ENCODE results near the gene PLP1. TPM values are rescaled to one million over a fixed set of nuclear protein-coding genes. Genes with fewer than 3 reads are reported as not detected.

PLP1 gene
- total RNA-seq, 1 experiment from 2014 or later: 88.3 TPM

DNA sequence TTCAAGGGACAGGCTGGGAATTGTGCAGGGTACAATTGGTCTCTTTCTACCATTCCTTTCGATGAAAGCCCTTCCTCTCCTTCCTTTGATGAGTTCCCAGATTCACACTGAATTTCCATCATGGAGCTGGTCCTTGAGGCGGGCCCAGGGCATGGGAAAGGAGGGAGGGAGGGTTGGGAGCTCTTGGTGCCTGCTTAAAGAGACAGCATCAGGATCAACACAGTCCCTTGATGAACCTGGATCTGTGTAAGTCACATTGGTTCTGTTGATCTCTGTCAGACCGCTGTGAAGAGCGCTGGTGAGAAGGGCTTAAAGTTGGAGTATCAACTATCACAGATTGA is 4.4 kb downstream of the PLP1 start:
- Histone ChIP-seq H3K79me1 (ENCODE audit: insufficient read depth, low read depth, low read length, poor library complexity, severe bottlenecking) (no peaks in the 10 kb centered on the region), H2BK12ac (ENCODE audit: insufficient read length, low read depth, low read length) (no peak overlapping the region), H4K20me1 (ENCODE audit: control insufficient read depth, insufficient read depth, insufficient read length) (no peaks in the 10 kb centered on the region), H2AK5ac (ENCODE audit: insufficient read length, low read length) (no peak overlapping the region), H3K9me3 (ENCODE audit: control insufficient read depth, low read depth, low read length) (no peaks in the 10 kb centered on the region), H3K27ac (ENCODE audit: insufficient read length, low read depth, low read length) (no peak overlapping the region), H4K8ac (replicated peaks; ENCODE audit: insufficient read length, low read depth, low read length) (no peak overlapping the region), H2BK120ac (ENCODE audit: low read depth, low read length, poor library complexity, severe bottlenecking) (no peak overlapping the region), H2BK5ac (ENCODE audit: insufficient read length, low read length) (no peak overlapping the region), H3K4me2 (ENCODE audit: insufficient read depth, insufficient read length, low read length) (no peak overlapping the region), H3K56ac (ENCODE audit: insufficient read length, low read depth, low read length) (no peak overlapping the region), H3K79me2 (ENCODE audit: insufficient read depth, low read length) (no peaks in the 10 kb centered on the region), H3K9ac (ENCODE audit: extremely low read depth, insufficient read length, low read length) (no peak overlapping the region), H4K5ac (ENCODE audit: insufficient read length, low read depth, low read length) (no peak overlapping the region), H2AFZ (ENCODE audit: low read length) (no peak overlapping the region), H3K23ac (ENCODE audit: insufficient read length, low read depth, low read length) (no peak overlapping the region), H3T11ph (ENCODE audit: low read length) (no peak overlapping the region), H3K4me1 (ENCODE audit: insufficient read depth, low read length) (no peaks in the 10 kb centered on the region), H4K91ac (ENCODE audit: insufficient read length, low read depth, low read length) (no peak overlapping the region), H3K4ac (ENCODE audit: low read depth, low read length) (no peak overlapping the region), H3K23me2 (ENCODE audit: insufficient read length, low read depth, low read length, poor library complexity, severe bottlenecking) (no peaks in the 10 kb centered on the region), H3K18ac (ENCODE audit: insufficient read length, low read depth, low read length) (no peak overlapping the region), H2BK20ac (ENCODE audit: low read depth, low read length, poor library complexity, severe bottlenecking) (no peak overlapping the region), H3K14ac (ENCODE audit: insufficient read depth, low read length) (no peak overlapping the region), H3K27me3 (ENCODE audit: insufficient read depth, low read length) (no peaks in the 10 kb centered on the region), H2BK15ac (ENCODE audit: low read depth, low read length) (no peak overlapping the region)
- peaks cover 50 to 90% (median 63%) of the 10 kb centered on the region in 3 experiments for H3K36me3 Mint-ChIP-seq (ENCODE audit: insufficient read depth in 1 of 3, low read depth in 3 of 3)
- no peaks in the 10 kb centered on the region for H3K27me3 Mint-ChIP-seq (ENCODE audit: low read depth)
- TF ChIP-seq, protein P1, sequence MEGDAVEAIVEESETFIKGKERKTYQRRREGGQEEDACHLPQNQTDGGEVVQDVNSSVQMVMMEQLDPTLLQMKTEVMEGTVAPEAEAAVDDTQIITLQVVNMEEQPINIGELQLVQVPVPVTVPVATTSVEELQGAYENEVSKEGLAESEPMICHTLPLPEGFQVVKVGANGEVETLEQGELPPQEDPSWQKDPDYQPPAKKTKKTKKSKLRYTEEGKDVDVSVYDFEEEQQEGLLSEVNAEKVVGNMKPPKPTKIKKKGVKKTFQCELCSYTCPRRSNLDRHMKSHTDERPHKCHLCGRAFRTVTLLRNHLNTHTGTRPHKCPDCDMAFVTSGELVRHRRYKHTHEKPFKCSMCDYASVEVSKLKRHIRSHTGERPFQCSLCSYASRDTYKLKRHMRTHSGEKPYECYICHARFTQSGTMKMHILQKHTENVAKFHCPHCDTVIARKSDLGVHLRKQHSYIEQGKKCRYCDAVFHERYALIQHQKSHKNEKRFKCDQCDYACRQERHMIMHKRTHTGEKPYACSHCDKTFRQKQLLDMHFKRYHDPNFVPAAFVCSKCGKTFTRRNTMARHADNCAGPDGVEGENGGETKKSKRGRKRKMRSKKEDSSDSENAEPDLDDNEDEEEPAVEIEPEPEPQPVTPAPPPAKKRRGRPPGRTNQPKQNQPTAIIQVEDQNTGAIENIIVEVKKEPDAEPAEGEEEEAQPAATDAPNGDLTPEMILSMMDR (conservative IDR thresholded peaks at IDR 0.05): no peak
- H3K9me3 Mint-ChIP-seq: peaks cover 0 to 16% of the 10 kb centered on the region in 2 experiments; a peak in 1 of 5 replicates
- H3K4me1 Mint-ChIP-seq: peaks cover 5 to 6% of the 10 kb centered on the region in 2 experiments
- no peak overlapping the region for H3K4me3 Mint-ChIP-seq
- no CpG with 5 or more reads among the region's 4 CpGs for WGBS (ENCODE audit: extremely low coverage, insufficient read length, low lambda C conversion rate)
- no peak overlapping the region; a peak in 1 of 7 replicates for H3K27ac Mint-ChIP-seq
- DNase-seq: peak; percentile 15

Measured in H9 (cell line).